HCT116 (cell line): ENCODE results near the gene ZYX.

Experiments
- EZH2 ChIP-seq: fragments of 200-600 bp; sonication (generic); IDR thresholded peaks from 2 replicates; pipeline ENCODE4 v1.6.1; 2017; ENCODE audit warnings: antibody characterized with exemption, mixed run types
- POLR2A ChIP-seq: IDR thresholded peaks from 2 replicates; pipeline ENCODE4 v1.7.0; 2011; ENCODE audit warnings: borderline replicate concordance; ENCODE audit not compliant: insufficient read depth, insufficient read length; ENCODE audit errors: extremely low read depth
- ZNF274 ChIP-seq: fragments of 200-500 bp; sonication (Bioruptor generic); IDR thresholded peaks from 2 replicates; pipeline ENCODE4 v1.6.1; 2014; ENCODE audit warnings: mild to moderate bottlenecking, low read depth, low read length, inconsistent platforms
- TF ChIP-seq, protein P1 (sequence below), 3 experiments: fragments of 200-600 bp in 1 of 3; sonication (generic) in 1 of 3; IDR thresholded peaks in 2 of 3; conservative IDR thresholded peaks in 1 of 3; 2 replicates each; pipeline ENCODE4 v1.5.1; 2012 to 2017; ENCODE audit warnings: low read depth in 2 of 3, low read length in 2 of 3, antibody characterized with exemption in 1 of 3, borderline replicate concordance in 1 of 3, control low read depth in 1 of 3, mild to moderate bottlenecking in 1 of 3, mixed read lengths in 1 of 3, mixed run types in 1 of 3, moderate library complexity in 1 of 3; ENCODE audit not compliant: insufficient read depth in 1 of 3

DNA sequence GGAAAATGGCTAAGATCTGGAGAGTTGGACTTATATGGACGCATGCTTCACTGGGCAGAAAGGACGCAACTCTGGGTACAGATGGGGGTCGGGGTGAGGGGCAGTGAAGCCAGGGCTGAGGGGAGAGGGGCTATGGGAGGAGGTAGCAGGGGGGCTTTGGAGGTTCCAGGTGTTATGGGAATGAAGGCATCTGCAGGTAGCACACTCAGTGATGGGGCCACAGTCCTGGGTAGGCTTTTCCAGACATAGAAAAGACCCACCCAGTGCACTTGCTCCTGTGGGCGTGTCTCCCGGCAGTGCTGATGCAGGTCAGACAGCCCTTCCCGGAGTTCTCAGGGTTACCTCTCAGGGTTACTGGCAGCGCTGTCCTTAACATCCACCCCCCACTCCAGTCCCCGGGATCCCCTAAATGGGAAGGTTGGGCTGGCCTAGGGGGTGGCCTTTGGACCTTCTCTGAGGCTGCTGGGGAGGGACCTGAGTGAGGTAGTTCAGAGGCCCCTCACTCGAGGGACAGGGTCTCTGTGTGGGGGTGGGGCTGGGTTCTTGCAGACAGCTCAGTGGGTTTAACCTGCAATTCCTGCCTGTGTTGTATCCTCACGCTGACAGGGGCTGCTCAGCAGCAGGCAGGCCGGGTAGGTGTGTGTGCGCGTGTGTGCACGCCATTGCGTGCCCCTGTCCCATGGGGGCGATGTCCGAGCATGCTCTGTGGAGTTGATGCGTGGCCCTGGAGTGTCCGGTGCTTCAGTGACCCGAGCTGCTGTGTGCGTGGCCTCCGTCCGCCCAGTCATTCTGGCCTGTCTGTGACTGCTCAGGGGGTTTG is 6.2 kb downstream of the ZYX start:
- no peak for TF ChIP-seq POLR2A
- TF ChIP-seq, protein P1, sequence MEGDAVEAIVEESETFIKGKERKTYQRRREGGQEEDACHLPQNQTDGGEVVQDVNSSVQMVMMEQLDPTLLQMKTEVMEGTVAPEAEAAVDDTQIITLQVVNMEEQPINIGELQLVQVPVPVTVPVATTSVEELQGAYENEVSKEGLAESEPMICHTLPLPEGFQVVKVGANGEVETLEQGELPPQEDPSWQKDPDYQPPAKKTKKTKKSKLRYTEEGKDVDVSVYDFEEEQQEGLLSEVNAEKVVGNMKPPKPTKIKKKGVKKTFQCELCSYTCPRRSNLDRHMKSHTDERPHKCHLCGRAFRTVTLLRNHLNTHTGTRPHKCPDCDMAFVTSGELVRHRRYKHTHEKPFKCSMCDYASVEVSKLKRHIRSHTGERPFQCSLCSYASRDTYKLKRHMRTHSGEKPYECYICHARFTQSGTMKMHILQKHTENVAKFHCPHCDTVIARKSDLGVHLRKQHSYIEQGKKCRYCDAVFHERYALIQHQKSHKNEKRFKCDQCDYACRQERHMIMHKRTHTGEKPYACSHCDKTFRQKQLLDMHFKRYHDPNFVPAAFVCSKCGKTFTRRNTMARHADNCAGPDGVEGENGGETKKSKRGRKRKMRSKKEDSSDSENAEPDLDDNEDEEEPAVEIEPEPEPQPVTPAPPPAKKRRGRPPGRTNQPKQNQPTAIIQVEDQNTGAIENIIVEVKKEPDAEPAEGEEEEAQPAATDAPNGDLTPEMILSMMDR (IDR thresholded peaks at IDR 0.05 in 2 of 3, conservative IDR thresholded peaks at IDR 0.05 in 1 of 3; ENCODE audit: borderline replicate concordance in 1 of 3, insufficient read depth in 1 of 3, low read depth in 2 of 3, low read length in 2 of 3): peak in 2 of 3 experiments; percentile 31 to 32; a peak in 4 of 6 replicates
- TF ChIP-seq EZH2: no peak
- no peak for TF ChIP-seq ZNF274
